AG08396 (cell line): ENCODE data around the gene CARMIL3.
"Not testable (repeated sequence)": the region's sequence is repeated elsewhere in the genome, so short reads cannot be mapped to it uniquely, and the experiment has no call there.

Experiments used
- DNase-seq: peaks from one replicate; pipeline ENCODE4 v3.0.0; 2012; ENCODE audit warnings: low spot score, mixed read lengths

The CARMIL3 gene

DNA sequence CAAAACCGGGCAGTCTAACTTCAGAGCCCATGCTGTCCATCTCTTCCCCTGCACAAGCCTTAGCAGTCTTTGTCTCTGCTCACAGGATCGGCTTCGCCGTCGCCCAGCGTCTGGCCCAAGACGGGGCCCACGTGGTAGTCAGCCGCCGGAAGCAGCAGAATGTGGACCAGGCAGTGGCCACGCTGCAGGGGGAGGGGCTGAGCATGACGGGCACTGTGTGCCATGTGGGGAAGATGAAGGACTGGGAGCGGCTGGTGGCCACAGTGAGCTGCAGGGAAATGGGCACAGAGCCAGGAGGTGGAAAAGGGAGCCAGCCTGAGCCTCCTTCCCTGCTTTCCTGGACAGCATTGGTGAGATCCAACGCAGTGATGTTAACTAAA lies 14.2 kb upstream of the CARMIL3 start:
- DNase-seq = no peak

DNA sequence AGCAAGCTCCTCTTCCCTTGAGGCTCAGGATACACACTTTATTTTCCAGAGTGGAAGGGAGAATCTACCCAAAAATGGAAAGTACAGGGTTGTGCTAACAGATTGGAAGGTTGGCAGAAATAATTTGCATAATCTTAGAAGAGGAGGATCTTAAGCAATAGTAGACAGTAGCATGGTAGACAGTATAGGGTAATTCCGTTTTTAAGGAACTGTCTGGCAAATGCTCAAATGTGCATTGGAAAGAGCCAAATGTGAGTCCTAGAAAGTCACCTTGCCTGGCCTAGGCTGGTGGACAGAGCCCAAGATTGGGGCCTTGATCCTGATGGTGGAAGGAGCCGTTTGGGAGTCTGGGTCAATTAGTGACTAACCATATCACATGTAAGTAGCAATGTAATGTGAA lies 13.1 kb upstream of the CARMIL3 start:
- DNase-seq = no peak

DNA sequence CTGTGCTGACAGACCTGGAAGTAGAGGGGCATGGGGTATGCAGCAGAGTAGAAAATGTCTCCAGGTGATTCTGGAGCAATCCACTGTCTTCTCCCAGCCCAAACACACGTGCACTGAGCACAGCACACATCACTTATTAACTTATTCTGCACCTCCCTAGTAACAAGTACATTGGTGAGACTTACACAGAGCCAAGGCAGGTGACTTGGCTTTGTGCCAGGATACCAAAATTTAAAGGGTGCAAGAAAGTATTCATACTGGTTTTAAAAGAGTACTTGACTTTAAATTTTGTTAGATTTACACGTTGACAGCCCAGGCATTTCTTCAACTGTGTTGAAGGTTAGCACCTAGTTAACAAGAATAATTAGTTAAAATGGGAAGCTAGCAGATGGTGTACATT lies 11.1 kb upstream of the CARMIL3 start:
- no peak for DNase-seq

DNA sequence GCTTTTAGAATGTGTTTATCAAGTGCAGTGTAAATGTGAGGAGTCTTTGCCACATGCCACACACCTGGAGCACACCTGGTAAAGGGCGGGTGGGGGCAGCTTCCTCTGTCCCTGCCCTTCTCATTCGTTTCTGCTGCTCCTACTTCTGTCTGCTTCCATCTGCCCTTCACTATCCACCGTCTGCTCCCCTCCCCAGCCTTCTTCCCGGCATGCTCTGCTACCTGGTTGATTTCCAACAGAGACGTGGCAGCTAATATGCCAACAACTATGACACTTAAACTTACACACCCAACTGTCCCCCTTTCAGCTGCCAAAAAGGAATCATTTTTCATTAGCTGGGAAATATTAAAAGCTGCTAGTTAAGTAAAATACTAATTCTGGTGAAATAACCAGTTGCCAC lies 9.1 kb upstream of the CARMIL3 start:
- no peak for DNase-seq

DNA sequence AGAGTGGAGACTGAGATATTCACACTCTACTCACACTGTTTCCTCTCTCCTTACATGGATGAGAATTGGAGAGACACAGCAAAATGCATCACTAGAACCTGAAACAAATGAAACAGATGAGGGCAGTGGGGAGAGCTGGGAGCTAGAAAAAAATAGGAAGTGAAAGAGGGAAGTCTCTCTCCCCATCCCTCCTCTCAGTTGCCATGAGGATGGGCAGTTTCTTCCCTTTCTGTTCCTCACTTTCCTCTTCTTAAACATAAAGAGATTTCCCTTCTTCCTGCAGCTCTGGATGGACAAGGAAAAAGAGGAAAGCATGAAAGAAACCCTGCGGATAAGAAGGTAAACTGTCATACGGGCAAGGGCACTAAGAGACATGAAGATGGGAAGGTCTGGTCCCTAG lies 2.8 kb upstream of the CARMIL3 start:
- not testable (repeated sequence) for DNase-seq

DNA sequence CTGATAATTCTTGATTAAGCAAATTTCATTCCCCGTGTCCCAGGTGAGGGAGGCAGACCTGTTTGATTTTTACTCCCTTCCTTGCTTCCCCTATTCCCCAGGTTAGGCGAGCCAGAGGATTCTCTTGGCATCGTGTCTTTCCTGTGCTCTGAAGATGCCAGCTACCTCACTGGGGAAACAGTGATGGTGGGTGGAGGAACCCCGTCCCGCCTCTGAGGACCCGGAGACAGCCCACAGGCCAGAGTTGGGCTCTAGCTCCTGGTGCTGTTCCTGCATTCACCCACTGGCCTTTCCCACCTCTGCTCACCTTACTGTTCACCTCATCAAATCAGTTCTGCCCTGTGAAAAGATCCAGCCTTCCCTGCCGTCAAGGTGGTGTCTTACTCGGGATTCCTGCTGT lies 1.1 kb upstream of the CARMIL3 start:
- DNase-seq = not testable (repeated sequence)

DNA sequence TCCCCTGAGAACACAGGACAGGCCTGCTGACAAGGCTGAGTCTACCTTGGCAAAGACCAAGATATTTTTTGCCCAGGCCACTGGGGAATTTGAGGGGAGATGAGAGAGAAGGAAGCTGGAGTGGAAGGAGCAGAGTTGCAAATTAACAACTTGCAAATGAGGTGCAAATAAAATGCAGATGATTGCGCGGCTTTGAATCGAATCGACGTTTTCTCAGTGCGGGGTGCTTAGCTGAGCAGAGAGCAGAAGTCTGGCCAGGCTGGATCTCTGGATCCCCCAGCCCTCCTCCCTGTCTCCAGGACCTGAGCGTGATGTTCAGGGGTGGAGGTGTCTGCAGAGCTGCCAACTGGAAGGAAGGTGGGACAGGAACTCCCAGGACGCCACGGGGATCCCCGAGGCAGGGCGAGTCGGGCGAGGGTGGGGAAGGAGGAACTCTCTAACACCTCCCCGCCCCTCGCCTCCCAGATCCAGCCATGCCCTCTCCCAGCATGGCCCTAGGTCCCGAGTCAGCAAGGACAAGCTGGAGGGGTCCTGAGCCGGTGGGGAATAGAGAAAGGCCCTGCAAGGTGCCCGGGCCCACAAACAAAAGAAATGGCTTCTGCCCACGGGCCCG lies 527 bp upstream of the CARMIL3 start:
- no peak for DNase-seq

DNA sequence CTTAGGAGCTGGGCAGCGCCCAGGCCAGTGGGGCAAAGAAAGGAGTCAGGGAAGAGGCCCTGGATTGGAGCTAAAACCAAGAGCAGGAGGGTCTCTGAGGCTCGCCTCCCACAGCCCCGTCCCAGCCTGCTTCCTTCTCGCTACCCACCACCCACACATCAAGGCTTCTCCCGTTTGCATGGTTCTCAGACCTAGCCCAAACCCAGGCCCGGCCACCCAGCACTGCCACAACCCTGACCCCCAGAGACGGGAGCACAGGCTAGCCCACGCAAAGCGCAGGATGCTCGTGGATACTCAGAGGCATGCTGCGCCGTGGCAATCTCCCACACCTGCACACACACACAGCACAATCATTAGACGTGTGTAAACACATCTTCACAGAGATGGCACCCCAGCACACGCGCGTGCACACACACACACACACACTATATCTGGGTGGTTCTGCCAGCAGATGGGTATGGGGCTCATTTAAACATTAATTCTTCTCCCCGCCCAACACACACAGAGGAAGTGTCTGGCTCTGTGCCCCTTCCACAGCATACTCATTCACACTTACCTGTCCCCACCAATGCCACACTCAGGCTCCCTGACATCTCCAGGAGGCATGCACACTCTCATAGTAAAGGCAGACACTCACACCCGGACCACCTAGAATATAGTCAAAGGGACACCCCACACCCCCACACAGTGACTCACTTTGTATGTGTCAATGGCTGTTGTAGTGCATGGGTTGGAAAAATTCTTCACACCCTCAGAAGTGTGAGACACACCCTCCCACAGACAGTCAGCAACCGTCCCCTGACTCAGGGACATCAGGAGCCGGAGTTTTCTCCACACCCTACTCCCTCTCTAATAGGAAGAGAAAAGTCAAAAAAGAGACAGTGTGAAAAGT lies 1.1 kb downstream of the CARMIL3 start:
- DNase-seq = no peak

DNA sequence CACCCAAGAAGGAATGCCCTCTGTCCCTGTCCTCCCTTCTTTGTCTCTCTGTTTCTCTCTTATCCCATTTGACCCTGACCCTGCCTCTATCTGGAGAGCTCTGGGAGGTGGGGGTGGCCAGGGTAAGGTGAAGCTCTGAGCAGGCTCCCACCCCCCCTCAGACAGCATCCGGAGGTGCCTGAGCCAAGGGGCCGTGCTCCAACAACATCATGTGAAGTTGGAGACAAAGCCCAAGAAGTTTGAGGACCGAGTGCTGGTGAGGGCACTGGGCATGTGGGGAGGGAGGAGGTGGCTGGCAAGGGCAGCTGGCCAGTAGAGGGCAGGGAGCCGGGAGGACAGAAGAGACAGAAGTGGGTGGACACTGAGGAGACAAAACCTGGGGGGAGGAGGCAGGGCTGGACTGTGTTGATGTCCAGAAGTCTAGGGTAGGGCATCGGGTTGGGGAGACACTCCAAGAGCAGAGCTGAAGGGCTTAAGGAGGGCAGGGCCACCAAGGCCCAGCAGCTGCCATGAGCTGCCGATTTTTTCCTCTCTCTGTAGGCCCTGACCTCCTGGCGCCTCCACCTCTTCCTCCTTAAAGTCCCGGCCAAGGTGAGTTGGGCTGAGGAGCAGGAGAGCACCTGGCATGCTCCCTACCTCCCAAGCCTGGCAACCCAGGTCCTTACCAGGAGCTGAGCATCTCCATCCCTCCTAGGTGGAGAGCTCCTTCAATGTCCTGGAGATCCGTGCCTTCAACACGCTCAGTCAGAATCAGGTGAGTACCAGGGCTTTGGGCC lies 1.9 kb downstream of the CARMIL3 start:
- no peak for DNase-seq

DNA sequence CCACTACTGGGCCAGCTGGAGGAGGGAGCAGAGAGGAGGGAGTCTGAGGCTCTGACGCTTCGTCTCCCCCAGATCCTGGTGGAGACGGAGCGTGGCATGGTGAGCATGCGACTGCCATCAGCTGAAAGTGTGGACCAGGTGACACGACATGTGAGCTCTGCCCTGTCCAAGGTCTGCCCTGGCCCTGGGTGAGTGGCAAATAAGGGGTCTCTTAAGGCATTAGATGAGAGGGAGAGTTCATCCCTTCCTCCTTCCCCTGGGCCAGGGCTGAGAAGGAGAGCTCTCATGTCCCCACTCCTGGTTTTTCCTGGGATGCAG lies 2.5 kb downstream of the CARMIL3 start:
- DNase-seq = no peak

DNA sequence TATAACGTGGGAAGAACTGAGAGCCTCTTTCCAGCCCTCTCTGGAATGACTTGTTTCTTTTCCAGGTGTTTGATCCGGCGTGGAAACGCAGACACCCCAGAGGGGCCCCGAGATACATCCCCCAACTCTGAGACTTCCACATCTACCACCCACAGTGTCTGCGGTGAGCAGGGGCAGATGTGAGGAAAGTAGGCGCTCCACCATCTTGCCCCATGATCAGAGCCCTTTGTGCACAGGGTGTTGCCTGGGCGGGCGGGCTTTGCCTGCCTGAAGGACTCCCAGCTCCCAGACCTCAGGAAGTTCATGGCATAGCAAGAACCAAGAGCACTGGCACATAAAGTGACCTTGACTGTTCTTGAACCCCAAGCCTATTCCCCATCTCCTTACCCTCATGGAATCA lies 2.8 kb downstream of the CARMIL3 start:
- DNase-seq = no peak

DNA sequence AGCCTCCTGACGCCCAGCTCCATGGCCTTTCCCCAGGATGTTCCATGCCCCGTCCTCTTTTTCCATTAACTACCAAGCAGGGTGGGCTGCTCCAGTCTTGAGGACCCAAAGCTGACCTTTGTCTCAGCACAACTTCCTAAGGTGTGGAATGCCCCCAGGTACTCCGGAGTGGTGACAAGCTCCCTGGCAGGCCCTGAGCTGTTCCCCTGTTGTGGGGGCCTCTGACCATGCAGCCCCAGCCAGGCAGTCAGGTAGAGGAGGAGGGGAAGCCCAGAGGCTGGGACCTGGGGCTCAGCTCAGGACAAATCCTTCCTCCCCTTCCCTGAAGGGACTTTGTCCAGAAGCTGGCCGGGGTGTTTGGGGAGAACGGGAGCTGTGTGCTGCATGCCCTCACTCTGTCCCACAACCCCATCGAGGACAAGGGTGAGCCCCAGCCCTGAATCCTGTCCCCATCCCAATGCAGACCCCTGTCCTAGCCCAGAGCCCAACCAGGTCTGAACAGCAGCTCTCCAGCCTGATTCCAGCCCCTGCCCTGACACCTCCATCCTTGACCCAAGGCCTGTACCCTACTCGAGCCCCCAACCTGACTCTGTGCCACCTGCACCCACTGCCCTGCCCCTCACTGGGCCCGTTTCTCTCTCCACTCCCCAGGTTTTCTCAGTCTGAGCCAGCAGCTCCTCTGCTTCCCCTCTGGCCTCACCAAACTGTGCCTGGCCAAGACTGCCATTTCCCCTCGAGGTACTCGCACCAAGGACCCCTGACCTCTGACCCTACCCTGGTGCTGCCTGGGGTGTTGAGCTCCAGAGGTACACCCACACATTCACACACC lies 4.4 kb downstream of the CARMIL3 start:
- DNase-seq = no peak

DNA sequence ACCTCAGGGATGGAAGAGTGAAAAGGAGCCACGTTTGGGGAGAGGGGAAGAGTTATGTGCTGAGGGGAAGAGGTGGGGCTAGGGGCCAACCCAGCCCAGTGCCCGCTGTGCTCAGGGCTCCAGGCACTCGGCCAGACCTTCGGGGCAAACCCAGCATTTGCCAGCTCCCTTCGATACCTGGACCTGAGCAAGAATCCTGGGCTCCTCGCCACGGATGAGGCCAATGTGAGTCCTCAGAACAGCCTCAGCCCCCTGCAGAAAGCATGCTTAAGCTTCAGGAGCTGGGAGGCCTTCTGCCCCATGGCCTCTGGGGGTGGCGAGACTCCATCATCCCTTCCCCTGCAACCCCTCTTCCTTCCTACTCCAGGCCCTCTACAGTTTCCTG lies 5.0 kb downstream of the CARMIL3 start:
- DNase-seq = no peak

DNA sequence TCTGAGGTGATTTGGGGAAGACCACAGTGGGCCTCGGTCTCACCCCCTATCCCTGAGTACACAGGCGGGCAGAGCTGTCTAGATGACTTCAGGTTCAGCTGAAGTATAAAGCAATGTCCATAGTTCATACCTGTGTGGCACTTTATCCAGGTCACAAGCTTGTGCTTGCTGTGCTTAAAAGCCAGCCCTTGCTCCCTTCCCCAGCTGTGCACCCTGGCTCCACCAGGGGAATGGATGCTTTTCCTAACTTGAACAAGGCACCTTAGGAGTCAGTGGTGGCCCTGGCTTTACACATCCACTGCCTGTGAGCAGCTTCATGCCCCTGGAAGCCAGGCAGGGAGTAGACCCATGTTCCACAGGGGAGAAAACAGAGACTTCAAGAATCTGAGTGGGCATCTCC lies 5.5 kb downstream of the CARMIL3 start:
- no peak for DNase-seq

DNA sequence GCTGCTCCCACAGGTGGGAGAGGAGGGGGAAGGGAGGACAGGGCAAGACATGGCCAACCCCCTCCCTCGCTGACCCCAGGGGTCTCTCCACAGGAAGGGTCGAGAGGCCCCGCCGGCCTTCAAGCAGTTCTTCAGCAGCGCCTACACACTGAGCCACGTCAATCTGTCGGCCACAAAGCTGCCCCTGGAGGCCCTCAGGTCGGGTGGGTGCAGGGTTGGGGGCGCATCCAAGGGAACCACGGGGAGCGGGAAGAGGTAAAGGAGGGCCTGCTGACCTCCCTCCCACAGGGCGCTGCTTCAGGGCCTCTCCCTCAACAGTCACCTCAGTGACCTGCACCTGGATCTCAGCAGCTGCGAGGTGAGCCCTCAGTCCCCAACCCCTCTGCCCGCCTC lies 6.1 kb downstream of the CARMIL3 start:
- DNase-seq = no peak

DNA sequence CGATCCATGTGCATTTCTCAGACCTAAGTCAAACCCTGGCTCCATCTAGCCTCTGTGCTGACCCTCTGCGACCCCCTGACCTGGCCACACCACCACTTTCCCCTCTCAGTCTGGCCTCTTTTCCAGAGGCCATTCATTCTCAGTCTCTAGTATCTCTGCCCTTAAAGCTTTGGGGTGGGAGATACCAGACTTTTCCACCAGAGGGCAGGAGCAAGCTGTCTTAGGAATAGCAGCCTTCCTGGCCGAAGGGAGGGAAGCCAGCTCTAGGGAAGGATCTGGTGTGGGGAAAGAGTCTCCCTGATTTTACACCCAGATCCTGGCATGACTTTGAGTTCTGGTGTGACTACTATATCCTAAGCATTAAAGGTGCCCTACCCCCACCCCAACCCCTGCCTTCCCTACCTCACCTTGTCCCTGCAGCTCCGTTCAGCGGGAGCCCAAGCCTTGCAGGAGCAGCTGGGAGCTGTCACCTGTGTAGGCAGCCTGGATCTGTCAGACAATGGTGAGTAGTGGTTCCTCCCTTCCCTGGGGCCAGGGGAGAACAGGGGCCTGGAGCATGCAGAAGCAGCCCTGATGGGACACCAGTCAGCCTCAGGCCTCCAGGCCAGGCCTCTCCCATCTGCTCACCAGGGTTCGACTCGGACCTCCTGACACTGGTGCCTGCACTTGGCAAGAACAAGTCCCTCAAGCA lies 6.6 kb downstream of the CARMIL3 start:
- peak; percentile 80 for DNase-seq

DNA sequence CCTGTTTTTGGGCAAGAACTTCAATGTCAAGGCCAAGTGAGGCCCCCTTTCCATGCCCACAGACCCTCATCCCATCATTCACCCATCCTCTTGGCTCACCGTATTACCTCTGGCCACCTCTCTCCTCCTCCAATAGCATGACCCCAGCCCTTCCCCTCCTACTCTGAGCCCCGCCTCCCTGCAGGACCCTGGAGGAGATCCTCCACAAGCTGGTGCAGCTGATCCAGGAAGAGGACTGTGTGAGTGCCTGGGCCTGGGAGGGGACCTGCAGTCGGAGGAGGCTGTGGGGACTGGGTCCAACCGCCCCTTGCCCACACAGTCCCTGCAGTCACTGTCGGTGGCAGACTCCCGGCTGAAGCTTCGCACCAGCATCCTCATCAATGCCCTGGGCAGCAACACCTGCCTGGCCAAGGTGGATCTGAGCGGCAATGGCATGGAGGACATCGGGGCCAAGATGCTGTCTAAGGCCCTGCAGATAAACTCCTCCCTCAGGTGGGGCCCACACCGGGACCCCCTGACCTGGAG lies 7.2 kb downstream of the CARMIL3 start:
- DNase-seq = no peak

DNA sequence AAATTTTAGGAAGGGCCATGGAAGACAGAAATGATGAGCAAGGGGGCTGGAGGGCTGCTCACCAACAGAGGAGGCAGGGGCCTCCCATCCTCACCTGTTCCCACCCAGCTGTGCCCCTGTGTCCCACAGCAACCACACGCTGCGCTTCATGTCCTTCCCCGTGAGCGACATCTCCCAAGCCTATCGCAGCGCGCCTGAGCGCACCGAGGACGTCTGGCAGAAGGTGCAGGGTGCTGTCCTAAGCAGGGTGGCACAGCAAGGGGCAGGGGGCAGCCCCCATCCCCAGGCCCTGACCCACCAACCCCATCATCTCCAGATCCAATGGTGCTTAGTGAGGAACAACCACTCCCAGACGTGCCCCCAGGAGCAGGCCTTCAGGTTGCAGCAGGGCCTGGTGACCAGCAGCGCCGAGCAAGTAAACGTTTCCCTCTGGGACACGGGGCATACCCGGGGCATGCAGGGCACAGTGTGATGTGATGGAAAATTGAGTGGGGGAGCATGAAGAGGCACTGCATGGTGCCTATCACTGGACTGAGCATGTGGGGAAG lies 8.1 kb downstream of the CARMIL3 start:
- no peak for DNase-seq

DNA sequence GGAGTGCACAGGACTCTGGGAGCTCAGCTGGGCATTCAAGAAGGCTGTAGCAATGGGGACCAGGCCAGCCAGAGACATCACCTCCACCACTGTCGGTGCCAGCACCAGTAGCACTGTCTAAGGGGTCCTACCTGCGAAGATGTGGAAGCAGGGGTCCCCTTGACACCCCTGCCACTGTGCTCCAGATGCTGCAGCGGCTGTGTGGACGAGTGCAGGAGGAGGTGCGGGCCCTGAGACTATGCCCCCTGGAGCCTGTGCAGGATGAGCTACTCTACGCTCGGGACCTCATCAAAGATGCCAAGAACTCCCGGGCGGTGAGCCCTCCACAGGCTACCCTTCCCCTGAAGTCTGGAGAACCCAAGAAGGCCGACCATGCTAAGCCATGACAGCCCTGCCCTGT lies 8.6 kb downstream of the CARMIL3 start:
- no peak for DNase-seq

DNA sequence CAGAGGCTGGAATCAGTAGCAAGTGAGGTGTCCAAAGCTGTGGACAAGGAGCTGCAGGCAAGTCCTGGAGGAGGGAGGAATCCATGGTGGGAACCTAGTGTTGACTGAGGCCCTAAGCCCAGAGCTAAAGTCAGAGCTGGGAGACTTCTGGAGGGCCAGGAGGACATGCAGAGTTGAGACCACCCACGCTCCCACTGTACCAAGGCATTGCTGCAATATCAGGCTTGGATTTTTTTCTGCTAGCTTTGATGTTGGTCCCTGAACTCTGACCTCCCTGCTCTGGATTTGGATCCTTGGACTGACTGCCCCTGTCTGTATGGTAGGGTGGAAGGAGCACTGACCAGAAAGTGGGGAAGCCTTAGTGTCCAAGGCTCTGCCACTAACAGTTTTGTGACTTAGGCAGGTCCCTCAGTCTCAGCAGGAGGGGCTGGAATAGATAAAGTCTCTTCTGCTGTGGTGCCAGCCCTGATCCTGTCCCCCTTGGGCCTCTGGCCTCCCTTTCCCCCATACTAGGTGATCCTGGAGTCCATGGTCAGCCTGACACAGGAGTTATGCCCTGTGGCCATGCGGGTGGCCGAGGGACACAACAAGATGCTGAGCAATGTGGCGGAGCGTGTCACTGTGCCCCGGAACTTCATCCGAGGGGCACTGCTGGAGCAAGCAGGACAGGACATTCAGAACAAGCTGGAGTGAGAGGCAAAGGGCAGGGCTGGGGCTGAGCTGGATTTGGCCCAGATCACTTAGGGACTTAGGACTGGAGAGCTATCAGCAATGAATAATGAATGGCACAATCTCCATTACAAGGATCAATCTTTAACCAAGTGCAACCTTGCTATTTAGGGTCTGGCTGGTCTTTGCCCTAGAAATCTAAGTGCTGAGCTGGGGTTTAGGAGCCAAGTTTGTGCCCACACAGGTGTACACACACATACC lies 9.4 kb downstream of the CARMIL3 start:
- DNase-seq = no peak
